Measurements from ENCODE around the gene ANAPC7. TPM values are rescaled to one million over a fixed set of nuclear protein-coding genes. Genes with fewer than 3 reads are reported as not detected.

The ANAPC7 gene
- total RNA-seq, 4 donors from 2014 or later = 67.5 to 78.8 (median 74.4) TPM

DNA sequence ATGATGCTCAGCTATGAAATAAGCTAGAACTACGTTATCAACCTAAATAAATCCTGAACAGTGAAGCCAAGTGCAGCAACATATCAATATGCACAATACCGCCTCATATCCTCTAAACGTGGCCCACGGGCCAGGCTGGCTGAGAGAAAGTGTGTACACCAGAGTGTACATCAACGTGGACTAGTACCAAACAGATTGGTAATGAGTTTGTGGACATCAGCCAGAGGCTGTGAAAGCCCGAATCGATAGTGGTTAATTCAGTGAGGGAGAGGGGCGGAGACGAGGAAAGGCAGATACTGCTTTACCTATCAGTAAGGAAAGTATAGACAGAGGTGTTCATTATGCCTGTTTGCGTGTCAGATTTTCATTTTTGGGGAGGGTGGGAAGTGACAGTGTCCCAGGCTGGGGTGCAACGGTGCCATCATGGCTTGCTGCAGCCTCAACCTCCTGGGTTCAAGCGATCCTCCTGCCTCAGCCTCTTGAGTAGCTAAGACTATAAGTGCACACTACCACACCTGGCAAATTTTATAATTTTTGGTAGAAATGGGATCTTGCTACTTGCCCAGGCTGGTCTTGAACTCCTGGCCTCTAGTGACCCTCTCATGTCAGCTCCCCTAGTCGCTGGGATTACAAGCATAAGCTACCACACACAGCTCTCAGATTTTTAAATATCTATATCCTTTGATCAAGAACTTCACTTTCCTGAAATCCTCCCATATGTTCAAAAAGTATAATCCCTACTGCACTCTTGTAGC, 50.1 kb downstream of the ANAPC7 start:
- DNase-seq = no peak
- H3K4me3 ChIP-seq = no peak overlapping the region
- peak overlapping the region in 2 of 4 donors; percentile 27 to 55 for H3K27ac ChIP-seq
- TF ChIP-seq, protein P1, sequence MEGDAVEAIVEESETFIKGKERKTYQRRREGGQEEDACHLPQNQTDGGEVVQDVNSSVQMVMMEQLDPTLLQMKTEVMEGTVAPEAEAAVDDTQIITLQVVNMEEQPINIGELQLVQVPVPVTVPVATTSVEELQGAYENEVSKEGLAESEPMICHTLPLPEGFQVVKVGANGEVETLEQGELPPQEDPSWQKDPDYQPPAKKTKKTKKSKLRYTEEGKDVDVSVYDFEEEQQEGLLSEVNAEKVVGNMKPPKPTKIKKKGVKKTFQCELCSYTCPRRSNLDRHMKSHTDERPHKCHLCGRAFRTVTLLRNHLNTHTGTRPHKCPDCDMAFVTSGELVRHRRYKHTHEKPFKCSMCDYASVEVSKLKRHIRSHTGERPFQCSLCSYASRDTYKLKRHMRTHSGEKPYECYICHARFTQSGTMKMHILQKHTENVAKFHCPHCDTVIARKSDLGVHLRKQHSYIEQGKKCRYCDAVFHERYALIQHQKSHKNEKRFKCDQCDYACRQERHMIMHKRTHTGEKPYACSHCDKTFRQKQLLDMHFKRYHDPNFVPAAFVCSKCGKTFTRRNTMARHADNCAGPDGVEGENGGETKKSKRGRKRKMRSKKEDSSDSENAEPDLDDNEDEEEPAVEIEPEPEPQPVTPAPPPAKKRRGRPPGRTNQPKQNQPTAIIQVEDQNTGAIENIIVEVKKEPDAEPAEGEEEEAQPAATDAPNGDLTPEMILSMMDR (IDR thresholded peaks at IDR 0.05) = no peak
- no peak for TF ChIP-seq POLR2A (IDR thresholded peaks at IDR 0.05)
- intact Hi-C loops (cut with DNase I) = no loop called here
- peaks cover 4 to 33% (median 8%) of the 10 kb centered on the region in 3 donors for H3K4me1 ChIP-seq
- H3K36me3 ChIP-seq = peaks cover 3 to 33% (median 7%) of the 10 kb centered on the region in 3 donors
- 79% methylated on average over 13 of the region's 13 CpGs for WGBS, 2 donors
- no peaks in the 10 kb centered on the region for H3K27me3 ChIP-seq
- H3K9me3 ChIP-seq = no peaks in the 10 kb centered on the region

DNA sequence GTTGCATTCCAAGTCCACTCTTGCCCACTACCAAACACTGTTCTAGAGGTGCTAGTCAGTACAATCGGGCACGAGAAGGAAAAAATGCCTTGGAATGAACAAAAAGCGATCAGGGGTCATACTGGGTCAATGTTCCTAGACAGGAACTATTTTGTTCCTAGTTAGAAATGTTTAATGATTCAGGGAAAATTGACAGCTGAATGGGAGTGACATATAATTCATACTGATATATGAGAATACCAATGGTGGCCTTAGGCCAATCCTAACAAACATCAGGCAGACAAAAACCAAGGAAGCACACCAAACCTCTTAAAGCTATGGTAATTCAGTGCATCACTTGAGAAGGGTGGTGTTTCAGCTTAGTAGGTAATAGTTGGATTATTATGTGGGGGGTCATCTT, 51.1 kb downstream of the ANAPC7 start:
- H3K27me3 ChIP-seq = no peaks in the 10 kb centered on the region
- no peak for DNase-seq
- intact Hi-C loops (cut with DNase I) = no loop called here
- peaks cover 4 to 43% (median 8%) of the 10 kb centered on the region in 3 donors for H3K4me1 ChIP-seq
- no peaks in the 10 kb centered on the region for H3K9me3 ChIP-seq
- no peak overlapping the region for H3K4me3 ChIP-seq
- no peak for TF ChIP-seq POLR2A (IDR thresholded peaks at IDR 0.05)
- TF ChIP-seq, protein P1 (IDR thresholded peaks at IDR 0.05) = no peak
- 67 to 77% methylated on average over 3 of the region's 3 CpGs for WGBS, 2 donors
- peaks cover 12 to 43% (median 17%) of the 10 kb centered on the region in 3 donors for H3K36me3 ChIP-seq
- peak overlapping the region in 1 of 4 donors; percentile 5 for H3K27ac ChIP-seq

DNA sequence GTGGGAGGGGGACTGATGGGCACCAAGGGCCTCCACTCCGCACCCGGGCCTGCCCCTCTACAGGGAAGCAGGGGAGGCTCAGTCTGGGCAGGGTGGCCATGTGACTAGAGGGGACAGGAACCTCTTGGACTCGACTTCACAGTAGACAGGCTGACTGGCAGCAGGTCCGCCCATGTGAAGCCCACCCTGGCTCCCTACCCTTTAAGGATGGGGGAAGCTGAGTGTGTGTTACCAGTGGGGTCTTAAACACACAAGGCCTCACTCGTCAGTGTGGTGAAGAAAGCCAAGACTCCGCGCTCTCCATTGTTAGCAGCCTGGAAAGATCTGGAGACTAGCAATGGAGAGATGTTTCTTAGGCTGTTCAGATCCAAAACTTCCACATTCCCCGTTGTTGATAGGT, 52.4 kb downstream of the ANAPC7 start:
- TF ChIP-seq POLR2A (IDR thresholded peaks at IDR 0.05) = no peak
- TF ChIP-seq, protein P1 (IDR thresholded peaks at IDR 0.05) = no peak
- H3K36me3 ChIP-seq = peaks cover 14 to 56% (median 24%) of the 10 kb centered on the region in 3 donors
- peaks cover 4 to 56% (median 17%) of the 10 kb centered on the region in 3 donors for H3K4me1 ChIP-seq
- H3K27me3 ChIP-seq = no peaks in the 10 kb centered on the region
- DNase-seq = no peak
- no peaks in the 10 kb centered on the region for H3K9me3 ChIP-seq
- no peak overlapping the region for H3K27ac ChIP-seq
- 78 to 87% methylated on average over 3 to 8 of the region's 8 CpGs for WGBS, 2 donors
- intact Hi-C loops (cut with DNase I) = no loop called here
- no peak overlapping the region for H3K4me3 ChIP-seq

DNA sequence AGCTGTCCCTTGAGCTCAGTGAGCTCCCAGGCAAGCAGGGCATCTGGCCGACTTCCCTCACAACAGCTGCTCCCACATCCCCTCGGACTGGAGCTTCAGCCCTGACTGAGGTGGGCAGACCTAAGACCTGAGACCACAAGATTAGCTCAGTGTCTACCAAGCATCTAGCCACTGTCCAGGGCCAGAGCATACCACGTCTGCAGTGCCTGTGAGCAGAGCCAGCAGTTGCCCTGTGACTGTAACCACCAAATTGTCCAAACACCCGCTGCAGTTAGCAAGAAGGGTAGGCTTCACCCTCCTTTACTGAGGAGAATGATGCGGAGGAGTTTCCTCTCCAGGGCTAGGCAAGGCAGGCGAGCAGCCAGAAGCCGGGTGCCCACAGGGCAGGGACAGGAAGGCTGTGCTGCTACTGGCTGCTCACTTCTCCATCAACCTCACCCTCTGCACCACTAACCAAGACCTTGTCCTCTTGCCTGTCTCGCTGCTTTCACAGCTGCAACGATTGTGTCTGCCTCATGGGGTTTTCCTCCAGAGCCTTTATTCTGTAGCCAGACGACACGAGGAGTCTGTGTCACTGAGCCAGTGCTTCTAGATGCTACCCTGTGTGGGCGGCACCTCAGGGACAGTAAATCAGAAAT, 53.9 kb downstream of the ANAPC7 start:
- intact Hi-C loops (cut with DNase I) = no loop called here
- Histone ChIP-seq H3K9me3 (no peaks in the 10 kb centered on the region), H3K4me3 (no peak overlapping the region), H3K36me3 (peaks cover 23 to 70% (median 37%) of the 10 kb centered on the region in 3 donors), H3K4me1 (peaks cover 4 to 65% (median 26%) of the 10 kb centered on the region in 3 donors), H3K27ac (peak overlapping the region; percentile 42 to 93 (median 88)), H3K27me3 (no peaks in the 10 kb centered on the region)
- DNase-seq = no peak
- TF ChIP-seq, protein P1 (IDR thresholded peaks at IDR 0.05) = no peak
- no peak for TF ChIP-seq POLR2A (IDR thresholded peaks at IDR 0.05)
- 26 to 28% methylated on average over 7 to 10 of the region's 12 CpGs for WGBS, 2 donors

DNA sequence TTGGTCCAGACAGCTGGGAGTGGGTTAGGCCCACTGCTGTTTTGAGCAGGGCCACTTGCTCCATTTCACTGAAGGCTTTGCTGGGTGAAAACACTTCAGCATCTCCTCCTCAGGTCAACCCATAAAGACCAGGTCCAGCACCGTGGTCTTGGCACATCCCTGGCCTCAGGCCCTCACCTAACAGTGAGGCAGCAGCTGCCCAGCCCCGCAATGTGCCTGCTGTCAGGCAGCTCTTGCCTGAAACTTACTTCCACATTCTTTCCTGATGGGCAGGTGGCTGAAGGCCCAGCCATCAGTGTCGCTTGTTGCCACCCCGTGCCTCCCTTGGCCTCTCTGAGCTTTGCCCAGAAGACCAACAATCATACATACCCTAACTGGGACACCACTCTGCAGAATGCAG, 54.4 kb downstream of the ANAPC7 start:
- H3K27ac ChIP-seq = peak overlapping the region; percentile 42 to 93 (median 88)
- no peak for DNase-seq
- peaks cover 8 to 65% (median 31%) of the 10 kb centered on the region in 3 donors for H3K4me1 ChIP-seq
- H3K36me3 ChIP-seq = peaks cover 28 to 76% (median 42%) of the 10 kb centered on the region in 3 donors
- no peaks in the 10 kb centered on the region for H3K27me3 ChIP-seq
- TF ChIP-seq, protein P1 (IDR thresholded peaks at IDR 0.05) = no peak
- TF ChIP-seq POLR2A (IDR thresholded peaks at IDR 0.05) = no peak
- intact Hi-C loops (cut with DNase I) = no loop called here
- H3K4me3 ChIP-seq = no peak overlapping the region
- 53 to 80% methylated on average over 1 to 2 of the region's 4 CpGs for WGBS, 2 donors
- H3K9me3 ChIP-seq = no peaks in the 10 kb centered on the region
